Tibial nerve (tissue), 4 donors: ENCODE data around the gene PLD3. TPM values are rescaled to one million over a fixed set of nuclear protein-coding genes. Genes with fewer than 3 reads are reported as not detected.
A peak's percentile ranks its signal among the peaks of the same experiment; 100 is the strongest.

Source experiments
- DNase-seq, 2 donors: peaks; one replicate each; pipeline ENCODE4 v3.0.0-alpha.2; 2019; ENCODE audit warnings: low spot score in 2 of 2
- H3K27ac ChIP-seq, 4 donors: fragments of 200-600 bp; sonication (generic) in 3 of 4; one replicate each; pipeline ENCODE4 v1.5.1; 2017 to 2019; ENCODE audit warnings: mild to moderate bottlenecking in 1 of 4
- H3K27me3 ChIP-seq, 2 donors: fragments of 200-600 bp; sonication (generic) in 1 of 2; one replicate each; pipeline versions ENCODE4 v1.5.1 to v1.6.0; 2017 to 2019
- H3K36me3 ChIP-seq, 3 donors: fragments of 200-600 bp; sonication (generic); one replicate each; pipeline ENCODE4 v1.5.1; 2018 to 2019
- H3K4me1 ChIP-seq, 4 donors: fragments of 200-600 bp; sonication (generic) in 3 of 4; one replicate each; pipeline ENCODE4 v1.5.1; 2017 to 2019
- H3K4me3 ChIP-seq, 4 donors: fragments of 200-600 bp; sonication (generic) in 3 of 4; one replicate each; pipeline ENCODE4 v1.5.1; 2017 to 2019; ENCODE audit warnings: mild to moderate bottlenecking in 1 of 4, moderate library complexity in 1 of 4
- H3K9me3 ChIP-seq, 4 donors: fragments of 200-600 bp; sonication (generic) in 3 of 4; one replicate each; pipeline ENCODE4 v1.5.1; 2017 to 2019
- CTCF ChIP-seq, 5 experiments: fragments of 200-600 bp in 3 of 5; fragments of 450-650 bp in 2 of 5; sonication (generic) in 3 of 5; IDR thresholded peaks; one replicate each; pipeline ENCODE4 v1.5.1; 2016 to 2019; ENCODE audit warnings: antibody characterized with exemption in 5 of 5, mild to moderate bottlenecking in 3 of 5, moderate library complexity in 2 of 5
- EP300 ChIP-seq, 2 donors: sonication (generic); formaldehyde crosslinking; IDR thresholded peaks; one replicate each; pipeline ENCODE4 v1.6.1; 2017; ENCODE audit warnings: antibody characterized with exemption in 2 of 2, mild to moderate bottlenecking in 1 of 2
- POLR2A ChIP-seq, 2 donors: fragments of 450-650 bp; IDR thresholded peaks; one replicate each; pipeline ENCODE4 v1.6.1; 2017; ENCODE audit warnings: antibody characterized with exemption in 2 of 2, mild to moderate bottlenecking in 2 of 2, moderate library complexity in 2 of 2
- WGBS, 2 donors: methylation state at CpG; one replicate each; pipeline ENCODE4 v1.1.5; 2018; 5-methylcytosine and 5-hydroxymethylcytosine counted together
- total RNA-seq, 4 donors: library from RNA; depleted of rRNA; stranded (reverse); fragments of >200 nt; gene quantifications; one replicate each; pipeline ENCODE4 v1.1.0, GENCODE V29; 2016

The PLD3 gene
- total RNA-seq, 4 donors from 2014 or later = 259 to 352 (median 281) TPM

GRCh38 chr19:40380199-40381037 is 31.9 kb downstream of the PLD3 start:
- 86 to 87% methylated on average over 35 to 36 of the region's 37 CpGs for whole genome bisulfite sequencing, 2 donors
- no peaks in the 10 kb centered on the region for H3K27me3 ChIP-seq
- H3K4me3 ChIP-seq = no peak overlapping the region
- H3K4me1 ChIP-seq = peaks cover 0 to 4% (median 0%) of the 10 kb centered on the region in 4 donors
- peaks cover 0 to 60% (median 0%) of the 10 kb centered on the region in 3 donors for H3K36me3 ChIP-seq
- H3K27ac ChIP-seq = no peak overlapping the region
- TF ChIP-seq EP300 (IDR thresholded peaks at IDR 0.05) (no peak), POLR2A (IDR thresholded peaks at IDR 0.05) (no peak)
- H3K9me3 ChIP-seq = no peaks in the 10 kb centered on the region
- no peak for DNase-seq

- H3K4me1 ChIP-seq = peaks cover 0 to 4% (median 0%) of the 10 kb centered on the region in 4 donors
- no peaks in the 10 kb centered on the region for H3K9me3 ChIP-seq
- no peak overlapping the region for H3K4me3 ChIP-seq
- no peak for TF ChIP-seq EP300 (IDR thresholded peaks at IDR 0.05)
- no peak for TF ChIP-seq CTCF (IDR thresholded peaks at IDR 0.05)
- no peak for TF ChIP-seq POLR2A (IDR thresholded peaks at IDR 0.05)
- WGBS, 2 donors = 90 to 95% methylated on average over 3 of the region's 3 CpGs
- no peaks in the 10 kb centered on the region for H3K27me3 ChIP-seq
- no peak for DNase-seq
- H3K27ac ChIP-seq = no peak overlapping the region
- H3K36me3 ChIP-seq = peaks cover 0 to 51% (median 0%) of the 10 kb centered on the region in 3 donors
These were observed 32.8 kb downstream of the PLD3 start for GRCh38 chr19:40381321-40381720.

GRCh38 chr19:40383668-40384248 is 35.3 kb downstream of the PLD3 start:
- no peak for TF ChIP-seq CTCF (IDR thresholded peaks at IDR 0.05)
- no peak for TF ChIP-seq POLR2A (IDR thresholded peaks at IDR 0.05)
- TF ChIP-seq EP300 (IDR thresholded peaks at IDR 0.05) = no peak
- peak overlapping the region in 1 of 4 donors; percentile 20 for H3K27ac ChIP-seq
- peaks cover 0 to 4% (median 0%) of the 10 kb centered on the region in 4 donors for H3K4me1 ChIP-seq
- H3K27me3 ChIP-seq = no peaks in the 10 kb centered on the region
- 86 to 88% methylated on average over 25 to 28 of the region's 28 CpGs for WGBS, 2 donors
- H3K4me3 ChIP-seq = no peak overlapping the region
- H3K36me3 ChIP-seq = peaks cover 0 to 27% (median 0%) of the 10 kb centered on the region in 3 donors
- no peaks in the 10 kb centered on the region for H3K9me3 ChIP-seq
- no peak for DNase-seq

- H3K36me3 ChIP-seq = no peaks in the 10 kb centered on the region
- H3K27ac ChIP-seq = no peak overlapping the region
- H3K4me3 ChIP-seq = no peak overlapping the region
- TF ChIP-seq EP300 (IDR thresholded peaks at IDR 0.05) = no peak
- no peak for TF ChIP-seq POLR2A (IDR thresholded peaks at IDR 0.05)
- TF ChIP-seq CTCF (IDR thresholded peaks at IDR 0.05) = no peak
- no peaks in the 10 kb centered on the region for H3K27me3 ChIP-seq
- H3K9me3 ChIP-seq = no peaks in the 10 kb centered on the region
- no peak for DNase-seq
- WGBS, 2 donors = 91 to 94% methylated on average over 10 of the region's 10 CpGs
- H3K4me1 ChIP-seq = peaks cover 0 to 4% (median 0%) of the 10 kb centered on the region in 4 donors
These were observed 38.7 kb downstream of the PLD3 start for GRCh38 chr19:40387155-40387554.

GRCh38 chr19:40388481-40388880 is 40.0 kb downstream of the PLD3 start:
- Histone ChIP-seq H3K9me3 (no peaks in the 10 kb centered on the region), H3K4me1 (no peaks in the 10 kb centered on the region), H3K27me3 (no peaks in the 10 kb centered on the region), H3K36me3 (no peaks in the 10 kb centered on the region), H3K4me3 (no peak overlapping the region), H3K27ac (no peak overlapping the region)
- WGBS, 2 donors = 71 to 74% methylated on average over 3 of the region's 3 CpGs
- no peak for TF ChIP-seq EP300 (IDR thresholded peaks at IDR 0.05)
- TF ChIP-seq CTCF (IDR thresholded peaks at IDR 0.05) = no peak
- DNase-seq = no peak
